ENCODE results near the gene DNMBP.

- TF ChIP-seq CTCF (IDR thresholded peaks at IDR 0.05) (no peak), POLR2A (IDR thresholded peaks at IDR 0.05) (no peak)
These were observed 82.6 kb downstream of the DNMBP start for GRCh38 chr10:99926925-99927720.
